K562 (cell line): ENCODE data around the gene JMJD1C. TPM values are rescaled to one million over a fixed set of nuclear protein-coding genes. Genes with fewer than 3 reads are reported as not detected.

Source experiments
- CEBPB ChIP-seq: fragments of 450-650 bp; IDR thresholded peaks from 2 replicates; pipeline ENCODE4 v1.6.1; 2016; ENCODE audit warnings: missing genetic modification characterization, missing compliant biosample characterization
- DACH1 ChIP-seq: fragments of 450-650 bp; IDR thresholded peaks from 2 replicates; pipeline ENCODE4 v1.6.1; 2018; ENCODE audit not compliant: partially characterized antibody
- HDAC6 ChIP-seq: IDR thresholded peaks from 2 replicates; pipeline ENCODE4 v1.6.1; 2012; ENCODE audit warnings: low read depth, mild to moderate bottlenecking, control low read depth, inconsistent platforms, low read length, moderate library complexity
- ID3 ChIP-seq, 2 experiments: fragments of 250-450 bp in 1 of 2; fragments of 450-650 bp in 1 of 2; sonication (Bioruptor Pico) in 1 of 2; IDR thresholded peaks; 2 replicates each; pipeline versions ENCODE4 v1.6.1 to v1.8.0; 2016 to 2021; ENCODE audit warnings: mild to moderate bottlenecking in 2 of 2, moderate library complexity in 2 of 2, missing compliant biosample characterization in 1 of 2, missing genetic modification characterization in 1 of 2
- MITF ChIP-seq: IDR thresholded peaks from 2 replicates; pipeline ENCODE4 v1.6.1; 2014; ENCODE audit warnings: antibody characterized with exemption
- NFE2 ChIP-seq: IDR thresholded peaks from 2 replicates; pipeline ENCODE4 v1.6.1; 2014; ENCODE audit warnings: antibody characterized with exemption, low read depth
- SIX5 ChIP-seq, 2 experiments: IDR thresholded peaks; 2 replicates each; pipeline ENCODE4 v1.6.1; 2011; ENCODE audit warnings: low read length in 2 of 2, borderline replicate concordance in 1 of 2, low read depth in 1 of 2, mild to moderate bottlenecking in 1 of 2, moderate library complexity in 1 of 2; ENCODE audit not compliant: insufficient read depth in 1 of 2
- SOX6 ChIP-seq: fragments of 450-650 bp; IDR thresholded peaks from 2 replicates; pipeline ENCODE4 v1.6.1; 2014; ENCODE audit warnings: mild to moderate bottlenecking
- TBP ChIP-seq: optimal IDR thresholded peaks from 2 replicates; pipeline ENCODE3; 2011; ENCODE audit warnings: low read depth, low read length, improper control_type of control experiment
- ZNF639 ChIP-seq, 2 experiments: fragments of 200-800 bp in 1 of 2; sonication (Bioruptor generic) in 1 of 2; sonication (generic) in 1 of 2; formaldehyde crosslinking in 1 of 2; IDR thresholded peaks in 1 of 2; conservative IDR thresholded peaks in 1 of 2; 2 replicates each; pipeline versions ENCODE4 v1.5.0 to v1.6.1; 2016 to 2020; ENCODE audit warnings: missing compliant biosample characterization in 1 of 2, missing genetic modification characterization in 1 of 2, missing genetic modification reagents in 1 of 2
- polyA plus RNA-seq, 8 experiments: library from polyadenylated mRNA; depleted of rRNA in 4 of 8; stranded (reverse) in 5 of 8; unstranded in 3 of 8; fragments of >200 nt; fragmentation: Nextera tagmentation in 2 of 8; fragmentation: Illumina TruSeq in 1 of 8; extraction: Ambion mirVana in 2 of 8; extraction: Trizol in 1 of 8; gene quantifications; 2 replicates each; pipeline versions ENCODE4 v1.2.1 to v1.2.3, GENCODE V29; 2011 to 2014; ENCODE audit warnings: inconsistent platforms in 1 of 8, missing spikeins in 1 of 8
- total RNA-seq, 7 experiments: library from RNA; depleted of rRNA in 6 of 7; stranded (reverse); fragments of >200 nt in 6 of 7; fragmentation: Illumina TruSeq in 2 of 7; extraction: Trizol in 2 of 7; gene quantifications; 2 replicates each; pipeline versions ENCODE4 v1.2.1 to v1.2.3, GENCODE V29; 2011 to 2021; ENCODE audit warnings: low replicate concordance in 1 of 7
- TF ChIP-seq, protein P1 (sequence below), 2 experiments: fragments of 450-650 bp in 1 of 2; sonication (generic) in 1 of 2; formaldehyde crosslinking in 1 of 2; IDR thresholded peaks; 2 replicates each; pipeline versions ENCODE4 v1.7.1 to v1.9.0; 2016 to 2022; ENCODE audit warnings: inconsistent platforms in 1 of 2, mild to moderate bottlenecking in 1 of 2, missing genetic modification reagents in 1 of 2

JMJD1C gene
- total and polyA plus RNA-seq, 9 of the 15 experiments (the other 6 are each of a cell fraction or from before 2014, with no cell fraction given) = 25.3 to 68.0 (median 47.2) TPM

- TF ChIP-seq, protein P1, sequence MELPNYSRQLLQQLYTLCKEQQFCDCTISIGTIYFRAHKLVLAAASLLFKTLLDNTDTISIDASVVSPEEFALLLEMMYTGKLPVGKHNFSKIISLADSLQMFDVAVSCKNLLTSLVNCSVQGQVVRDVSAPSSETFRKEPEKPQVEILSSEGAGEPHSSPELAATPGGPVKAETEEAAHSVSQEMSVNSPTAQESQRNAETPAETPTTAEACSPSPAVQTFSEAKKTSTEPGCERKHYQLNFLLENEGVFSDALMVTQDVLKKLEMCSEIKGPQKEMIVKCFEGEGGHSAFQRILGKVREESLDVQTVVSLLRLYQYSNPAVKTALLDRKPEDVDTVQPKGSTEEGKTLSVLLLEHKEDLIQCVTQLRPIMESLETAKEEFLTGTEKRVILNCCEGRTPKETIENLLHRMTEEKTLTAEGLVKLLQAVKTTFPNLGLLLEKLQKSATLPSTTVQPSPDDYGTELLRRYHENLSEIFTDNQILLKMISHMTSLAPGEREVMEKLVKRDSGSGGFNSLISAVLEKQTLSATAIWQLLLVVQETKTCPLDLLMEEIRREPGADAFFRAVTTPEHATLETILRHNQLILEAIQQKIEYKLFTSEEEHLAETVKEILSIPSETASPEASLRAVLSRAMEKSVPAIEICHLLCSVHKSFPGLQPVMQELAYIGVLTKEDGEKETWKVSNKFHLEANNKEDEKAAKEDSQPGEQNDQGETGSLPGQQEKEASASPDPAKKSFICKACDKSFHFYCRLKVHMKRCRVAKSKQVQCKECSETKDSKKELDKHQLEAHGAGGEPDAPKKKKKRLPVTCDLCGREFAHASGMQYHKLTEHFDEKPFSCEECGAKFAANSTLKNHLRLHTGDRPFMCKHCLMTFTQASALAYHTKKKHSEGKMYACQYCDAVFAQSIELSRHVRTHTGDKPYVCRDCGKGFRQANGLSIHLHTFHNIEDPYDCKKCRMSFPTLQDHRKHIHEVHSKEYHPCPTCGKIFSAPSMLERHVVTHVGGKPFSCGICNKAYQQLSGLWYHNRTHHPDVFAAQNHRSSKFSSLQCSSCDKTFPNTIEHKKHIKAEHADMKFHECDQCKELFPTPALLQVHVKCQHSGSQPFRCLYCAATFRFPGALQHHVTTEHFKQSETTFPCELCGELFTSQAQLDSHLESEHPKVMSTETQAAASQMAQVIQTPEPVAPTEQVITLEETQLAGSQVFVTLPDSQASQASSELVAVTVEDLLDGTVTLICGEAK (IDR thresholded peaks at IDR 0.05) = no peak
- TF ChIP-seq, protein P1 (CRISPR knock-in tag; IDR thresholded peaks at IDR 0.05) = no peak
- TF ChIP-seq MITF (no peak), ZNF639 (CRISPR knock-in tag; conservative IDR thresholded peaks at IDR 0.05 in 1 of 2, IDR thresholded peaks at IDR 0.05 in 1 of 2) (no peak), SOX6 (peak; percentile 62), NFE2 (no peak), HDAC6 (no peak), SIX5 (IDR thresholded peaks at IDR 0.05; ENCODE audit: borderline replicate concordance in 1 of 2, insufficient read depth in 1 of 2, low read depth in 1 of 2, low read length in 2 of 2) (no peak), TBP (no peak), CEBPB (peak; percentile 61), DACH1 (no peak), ID3 (CRISPR knock-in tag; IDR thresholded peaks at IDR 0.05) (no peak), ID3 (tag; IDR thresholded peaks at IDR 0.05) (no peak)
Measured at GRCh38 chr10:63437116-63437949, 28.4 kb downstream of the JMJD1C start (continued).
